Forelimb muscle (tissue), 1 donor: Measurements from ENCODE around the gene GSG1L. TPM values are rescaled to one million over a fixed set of nuclear protein-coding genes. Genes with fewer than 3 reads are reported as not detected.

Experiments used
- polyA plus RNA-seq: library from polyadenylated mRNA; unstranded; fragments of 120-200 nt; gene quantifications from one replicate; pipeline ENCODE4 v1.2.1, GENCODE V29; 2013; ENCODE audit not compliant: insufficient read length

Gene GSG1L
- polyA plus RNA-seq, 1 donor, result 2.0 TPM

Other genes with a start within 250 kb of the GSG1L start
- 58.1 TPM for gene XPO6, start 148.3 kb upstream of the GSG1L start, polyA plus RNA-seq
- 21.8 TPM for gene SBK1, start 228.8 kb upstream of the GSG1L start, polyA plus RNA-seq